Glomerular visceral epithelial cell (primary cell): ENCODE results near the gene RHOT2.

Experiments
- DNase-seq: peaks from one replicate; pipeline ENCODE4 v3.0.0-alpha.2; 2016; ENCODE audit errors: extremely low spot score

Gene RHOT2

DNA sequence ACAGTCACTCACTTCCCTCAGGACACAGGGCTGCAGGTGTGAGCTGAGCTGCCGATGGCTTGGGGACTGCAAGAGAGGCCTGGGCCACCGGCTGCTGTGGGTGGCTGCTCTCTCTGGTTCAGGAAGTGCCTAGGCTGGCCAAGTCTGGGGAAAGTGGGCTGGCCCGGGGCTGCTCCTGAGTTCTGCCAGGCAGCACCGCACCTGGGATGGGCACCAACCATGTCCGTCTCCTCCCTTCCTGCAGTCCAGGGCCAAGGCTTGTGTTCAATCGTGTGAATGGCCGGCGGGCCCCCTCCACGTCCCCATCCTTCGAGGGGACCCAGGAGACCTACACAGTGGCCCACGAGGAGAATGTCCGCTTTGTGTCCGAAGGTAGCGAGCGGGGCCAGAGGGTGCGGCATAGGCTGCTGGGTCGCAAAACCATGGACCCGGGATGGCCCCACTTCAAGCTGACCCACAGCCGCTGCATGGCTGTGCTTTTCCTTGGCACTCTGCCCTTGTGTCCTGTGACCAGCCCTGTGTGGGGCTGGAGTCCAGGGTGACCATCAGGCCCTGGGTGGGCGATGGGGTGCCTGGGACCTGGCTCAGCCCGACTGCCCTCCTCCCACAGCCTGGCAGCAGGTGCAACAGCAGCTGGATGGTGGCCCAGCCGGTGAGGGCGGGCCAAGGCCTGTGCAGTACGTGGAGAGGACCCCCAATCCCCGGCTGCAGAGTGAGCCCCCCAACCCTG lies 20.6 kb upstream of the RHOT2 start:
- DNase-seq: no peak

DNA sequence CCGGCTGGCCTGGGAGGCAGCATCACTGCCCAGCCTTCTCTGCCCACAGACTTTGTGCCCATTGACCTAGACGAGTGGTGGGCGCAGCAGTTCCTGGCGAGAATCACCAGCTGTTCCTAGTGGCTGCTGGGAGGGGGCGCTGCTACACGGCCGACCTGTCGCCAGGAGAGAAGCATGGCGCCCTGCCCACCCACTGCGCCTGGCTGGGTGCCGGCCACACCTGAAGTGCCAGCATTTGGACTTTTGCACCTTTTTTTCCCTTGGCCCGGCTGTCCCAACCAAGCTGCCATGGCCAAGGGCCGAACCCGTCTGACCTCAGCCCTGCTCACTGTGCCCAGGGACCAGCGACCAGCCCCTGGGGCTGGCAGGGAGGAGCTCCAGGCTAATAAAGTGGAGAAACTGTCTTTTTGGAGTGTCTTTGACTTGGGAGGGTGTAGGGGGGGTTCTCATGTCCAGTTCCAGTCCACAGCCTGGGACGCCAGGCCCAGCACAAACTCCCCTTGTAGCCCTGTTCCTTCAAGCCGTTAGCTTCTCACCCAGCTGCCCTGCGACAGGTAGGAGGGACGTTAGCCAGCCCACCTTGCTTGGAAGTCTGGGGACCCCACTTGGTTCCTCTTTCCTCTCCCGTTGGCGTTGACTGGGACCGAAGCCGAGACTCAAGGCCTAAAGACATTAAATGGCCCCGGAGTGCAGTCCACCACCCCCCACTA lies 19.7 kb upstream of the RHOT2 start:
- peak; percentile 53 for DNase-seq

DNA sequence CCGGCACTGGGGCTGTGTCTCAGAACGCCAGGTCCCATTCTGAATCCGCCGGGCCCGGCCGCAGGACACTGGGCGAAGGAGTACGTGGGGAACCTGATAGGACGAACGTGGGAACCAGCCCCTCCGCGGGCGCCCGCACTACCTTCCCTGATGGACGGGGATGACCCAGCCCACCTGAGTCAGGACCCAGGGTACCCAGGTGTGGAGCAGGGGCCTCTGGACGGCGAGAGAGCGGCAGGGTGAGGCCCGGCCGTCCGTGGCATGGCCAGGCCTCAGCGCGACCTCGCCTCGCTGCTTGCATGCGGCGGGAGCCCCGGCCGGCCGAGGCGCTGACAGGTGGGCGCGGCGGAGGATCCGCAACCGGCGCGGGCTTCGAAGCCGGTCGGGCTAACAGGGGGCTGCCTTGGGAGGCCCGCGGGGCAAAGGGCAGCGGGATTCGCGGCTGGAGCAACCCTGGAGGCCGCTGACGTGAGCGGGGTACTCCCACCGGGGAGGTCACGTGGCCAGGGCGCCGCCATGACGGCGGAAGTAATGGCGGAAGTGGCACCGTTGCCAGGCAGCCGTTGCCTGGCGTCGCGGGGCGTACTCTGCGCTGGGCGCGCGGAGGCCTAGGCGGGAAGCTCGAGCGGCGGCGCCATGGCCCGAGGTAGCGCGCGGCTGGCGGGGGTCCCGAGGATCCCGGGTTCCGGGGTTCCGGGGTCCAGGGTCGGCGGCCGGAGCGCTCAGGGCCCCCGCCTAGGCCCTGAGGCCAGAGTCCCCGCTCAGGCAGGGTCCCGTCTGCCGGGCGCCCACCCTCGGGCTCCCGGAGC lies 18.9 kb upstream of the RHOT2 start, which contains the start of gene WDR90:
WDR90 (plus strand) TSS at position 585 of the 809 bp plus-strand sequence; CDS start at position 637, 52 bp downstream.
- DNase-seq: peak; percentile 85

DNA sequence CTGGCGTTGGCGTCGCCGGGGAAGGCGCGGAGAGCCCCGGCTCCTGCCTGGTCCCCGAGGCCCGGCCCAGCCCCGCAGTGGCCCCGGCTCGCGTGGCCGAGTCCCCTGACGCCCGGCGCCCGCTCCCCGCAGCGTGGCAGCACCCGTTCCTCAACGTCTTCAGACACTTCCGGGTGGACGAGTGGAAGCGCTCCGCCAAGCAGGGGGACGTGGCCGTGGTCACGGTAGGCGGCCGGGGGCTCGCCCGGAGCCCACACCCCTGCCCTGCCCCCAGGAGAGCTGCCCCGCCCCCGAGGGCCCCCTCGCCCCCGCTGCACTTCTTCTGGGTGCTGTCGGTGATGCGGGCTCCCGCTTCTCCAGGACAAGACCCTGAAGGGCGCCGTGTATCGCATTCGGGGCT lies 18.3 kb upstream of the RHOT2 start:
- no peak for DNase-seq

DNA sequence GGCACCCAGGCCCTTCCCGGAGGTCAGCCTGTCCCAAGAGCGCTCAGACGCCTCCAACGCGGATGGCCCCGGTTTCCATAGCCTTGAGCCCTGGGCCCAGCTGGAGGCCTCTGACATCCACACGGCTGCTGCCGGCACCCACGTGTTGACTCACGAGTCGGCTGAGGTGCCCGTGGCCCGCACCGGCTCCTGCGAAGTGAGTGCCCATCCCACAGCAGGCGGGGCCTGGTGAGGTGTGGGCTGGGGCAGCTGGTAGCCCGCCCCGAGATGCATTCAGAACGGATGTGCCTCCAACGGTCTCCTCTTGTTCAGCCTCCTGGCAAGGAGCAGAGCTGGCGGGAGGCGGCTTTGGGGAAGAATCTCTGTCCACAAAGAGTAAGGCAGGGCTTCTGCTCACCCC lies 16.1 kb upstream of the RHOT2 start:
- no peak for DNase-seq

DNA sequence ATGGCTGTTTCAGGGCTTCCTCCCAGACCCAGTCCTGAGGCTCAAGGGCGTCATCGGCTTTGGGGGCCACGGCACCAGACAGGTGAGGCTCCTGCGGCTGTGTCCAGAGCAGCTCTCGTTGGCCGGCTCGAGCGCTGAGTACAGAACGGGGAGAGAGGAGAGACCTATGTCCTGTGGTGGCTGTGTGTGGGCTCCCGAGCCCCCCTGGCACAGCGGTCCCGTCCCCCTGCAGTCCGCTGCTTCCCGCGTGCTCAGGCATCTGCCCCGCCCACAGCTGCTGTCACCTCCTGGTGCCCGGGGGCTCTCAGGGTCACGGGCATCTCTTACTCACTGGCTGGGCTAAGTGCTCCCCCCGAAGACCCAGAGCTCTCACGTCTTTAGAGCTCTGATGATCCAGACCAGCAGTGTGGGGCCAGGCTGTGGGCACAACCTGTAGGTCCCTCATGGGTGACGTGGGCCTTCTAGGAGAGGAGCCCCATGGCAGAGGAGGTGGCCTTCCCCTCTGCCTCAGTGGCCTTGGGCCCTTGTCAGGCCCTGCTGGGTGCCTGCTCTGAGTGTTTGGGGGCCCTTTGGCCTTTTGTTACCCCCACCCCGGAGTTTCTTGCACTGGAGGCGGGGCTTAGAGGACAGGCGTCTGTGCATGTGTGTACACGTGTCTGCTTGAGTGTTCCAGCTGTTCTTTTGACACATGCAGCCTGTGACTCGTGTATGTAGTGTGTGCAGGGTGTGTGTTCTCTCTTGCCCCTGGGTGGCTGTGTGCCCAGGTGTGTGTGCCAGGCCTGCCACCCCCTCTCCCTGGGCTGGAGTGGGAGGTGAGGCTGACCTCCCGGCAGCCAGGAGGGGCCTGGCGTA lies 15.3 kb upstream of the RHOT2 start:
- DNase-seq: no peak

DNA sequence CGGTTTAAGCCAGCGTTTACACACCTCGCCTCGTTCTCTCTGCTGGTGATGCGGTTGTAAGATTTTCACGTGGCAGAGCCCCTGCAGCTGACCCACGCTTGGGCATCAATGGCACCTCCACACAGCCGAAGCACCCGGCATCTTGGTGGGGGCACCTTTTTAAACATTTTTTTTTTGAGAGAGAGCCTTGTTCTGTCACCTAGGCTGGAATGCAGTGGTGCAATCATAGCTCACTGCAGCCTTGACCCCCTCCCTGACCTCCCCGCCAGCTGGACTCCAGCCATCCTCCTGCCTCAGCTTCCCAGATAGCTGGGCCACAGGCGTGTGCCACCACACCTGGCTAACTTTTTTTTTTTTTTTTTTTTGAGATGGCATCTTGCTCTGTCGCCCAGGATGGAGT lies 13.9 kb upstream of the RHOT2 start:
- DNase-seq: no peak

DNA sequence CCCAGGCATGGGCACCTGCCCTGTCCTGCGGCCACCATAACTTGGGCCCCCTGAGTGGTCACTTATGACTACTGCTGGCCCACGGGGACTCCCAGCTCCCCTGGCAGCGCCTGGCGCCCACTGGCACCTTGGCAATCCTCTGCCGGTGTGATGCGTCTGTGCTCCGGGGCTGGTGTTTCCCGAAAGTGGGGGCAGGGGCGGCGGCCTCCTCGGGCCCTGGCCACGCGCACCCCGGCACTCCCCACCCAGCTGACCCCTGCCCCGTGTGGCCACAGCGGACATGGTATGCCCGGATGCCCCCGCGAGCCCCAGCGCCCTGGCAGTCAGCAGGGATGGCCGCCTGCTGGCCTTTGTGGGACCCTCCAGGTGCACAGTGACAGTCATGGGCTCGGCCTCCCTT lies 10.4 kb upstream of the RHOT2 start:
- no peak for DNase-seq

DNA sequence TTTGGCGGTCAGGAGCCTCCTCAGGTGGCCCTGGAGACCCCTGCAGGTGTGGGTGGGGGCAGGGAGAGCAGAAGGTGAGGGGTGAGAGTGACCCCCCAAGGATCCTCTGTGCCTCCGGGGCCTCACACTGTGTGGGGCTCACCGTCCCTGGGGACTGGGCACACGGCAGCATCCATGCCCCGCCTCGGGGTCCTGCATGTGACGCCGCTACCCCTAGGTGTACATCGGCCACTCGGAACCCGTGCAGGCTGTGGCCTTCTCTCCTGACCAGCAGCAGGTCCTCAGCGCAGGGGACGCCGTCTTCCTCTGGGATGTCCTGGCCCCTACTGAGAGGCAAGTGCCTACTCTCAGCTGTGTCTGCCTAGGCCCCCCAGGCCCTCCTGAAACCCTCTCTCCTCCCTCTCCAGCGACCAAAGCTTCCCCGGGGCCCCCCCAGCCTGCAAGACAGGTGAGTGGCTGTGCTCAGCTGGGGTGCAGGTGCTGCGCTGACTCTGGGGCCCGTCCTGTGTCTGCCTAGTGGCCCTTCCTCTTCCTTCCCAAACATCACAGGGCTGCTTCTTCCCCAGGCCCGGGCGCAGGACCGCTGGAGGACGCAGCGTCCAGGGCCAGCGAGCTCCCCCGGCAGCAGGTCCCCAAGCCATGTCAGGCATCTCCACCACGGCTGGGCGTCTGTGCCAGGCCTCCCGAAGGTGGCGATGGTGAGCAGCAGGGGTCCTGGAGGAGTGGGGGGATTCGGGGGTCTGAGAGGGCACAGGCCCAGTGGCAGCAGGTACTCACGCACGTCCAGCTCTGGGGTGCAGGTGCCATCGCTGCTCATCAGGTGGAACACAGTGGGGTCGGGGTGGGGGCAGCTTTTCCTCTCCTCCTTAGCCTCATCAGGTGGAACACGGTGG lies 9.0 kb upstream of the RHOT2 start:
- no peak for DNase-seq

DNA sequence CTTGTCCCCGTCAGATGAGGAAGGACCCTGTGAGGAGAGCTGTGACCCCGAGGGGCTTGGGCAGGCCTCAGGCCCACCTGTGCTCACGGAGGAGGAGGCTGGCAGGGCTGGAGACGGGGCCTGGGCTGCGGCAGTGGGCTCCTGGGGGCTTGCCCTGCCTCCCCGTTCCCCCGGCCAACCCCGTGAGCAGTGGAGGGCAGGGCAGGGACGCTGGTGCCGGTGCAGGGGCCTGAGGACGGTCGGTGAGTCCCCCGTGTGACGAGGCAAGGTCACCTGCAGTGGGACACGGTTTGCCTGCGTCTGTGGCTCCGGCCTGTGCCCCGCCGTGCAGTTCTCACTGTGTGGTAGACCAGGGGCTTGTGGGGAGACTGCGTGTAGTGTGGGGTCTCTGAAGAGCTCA lies 8.3 kb upstream of the RHOT2 start:
- no peak for DNase-seq

DNA sequence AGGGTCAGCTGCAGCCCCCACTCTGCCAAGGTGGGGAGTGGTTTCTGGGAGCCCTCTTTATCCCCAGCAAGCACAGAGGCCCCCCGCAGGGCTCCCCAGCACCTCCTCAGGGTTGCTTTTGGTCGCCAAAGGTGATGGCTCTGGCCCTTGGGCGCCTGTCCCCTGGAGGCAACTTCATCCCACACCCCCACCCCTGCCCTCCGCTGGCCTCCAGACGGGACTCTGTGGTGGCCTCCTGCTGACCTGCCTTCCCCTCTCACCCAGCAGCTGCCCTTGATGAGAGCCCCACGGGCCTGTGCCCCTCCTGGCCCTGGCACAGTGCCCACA lies 7.8 kb upstream of the RHOT2 start:
- DNase-seq: no peak

DNA sequence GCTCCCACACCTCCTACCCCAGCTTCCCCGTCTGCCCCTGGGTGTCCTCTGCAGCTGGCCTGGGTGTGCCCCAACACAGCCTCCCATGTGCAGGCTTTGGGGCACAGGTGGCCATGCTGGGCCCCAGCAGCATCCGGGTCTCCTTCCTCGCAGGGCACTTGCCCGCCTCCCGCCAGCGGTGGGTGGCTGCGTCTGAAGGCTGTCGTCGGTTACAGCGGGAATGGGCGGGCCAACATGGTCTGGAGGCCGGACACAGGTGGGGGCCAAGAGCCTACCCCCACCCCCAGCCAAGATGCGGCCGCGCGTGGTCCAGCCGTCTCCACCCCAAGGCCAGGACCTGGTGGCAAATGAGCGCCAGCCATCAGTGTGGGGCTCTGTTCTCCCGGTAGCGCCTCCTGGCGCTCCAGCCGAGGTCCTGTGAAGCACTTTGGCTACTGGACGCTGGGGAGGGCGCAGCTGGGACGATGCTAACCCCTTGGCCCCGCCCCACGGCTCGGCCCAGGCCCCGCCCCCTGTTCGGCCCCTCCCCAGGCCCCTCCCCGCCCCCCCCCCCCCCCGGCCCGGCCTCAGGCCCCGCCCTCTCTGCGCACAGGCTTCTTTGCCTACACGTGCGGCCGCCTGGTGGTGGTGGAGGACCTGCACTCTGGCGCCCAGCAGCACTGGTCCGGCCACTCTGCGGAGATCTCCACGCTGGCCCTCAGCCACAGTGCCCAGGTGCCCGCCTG lies 7.3 kb upstream of the RHOT2 start:
- peak; percentile 56 for DNase-seq

DNA sequence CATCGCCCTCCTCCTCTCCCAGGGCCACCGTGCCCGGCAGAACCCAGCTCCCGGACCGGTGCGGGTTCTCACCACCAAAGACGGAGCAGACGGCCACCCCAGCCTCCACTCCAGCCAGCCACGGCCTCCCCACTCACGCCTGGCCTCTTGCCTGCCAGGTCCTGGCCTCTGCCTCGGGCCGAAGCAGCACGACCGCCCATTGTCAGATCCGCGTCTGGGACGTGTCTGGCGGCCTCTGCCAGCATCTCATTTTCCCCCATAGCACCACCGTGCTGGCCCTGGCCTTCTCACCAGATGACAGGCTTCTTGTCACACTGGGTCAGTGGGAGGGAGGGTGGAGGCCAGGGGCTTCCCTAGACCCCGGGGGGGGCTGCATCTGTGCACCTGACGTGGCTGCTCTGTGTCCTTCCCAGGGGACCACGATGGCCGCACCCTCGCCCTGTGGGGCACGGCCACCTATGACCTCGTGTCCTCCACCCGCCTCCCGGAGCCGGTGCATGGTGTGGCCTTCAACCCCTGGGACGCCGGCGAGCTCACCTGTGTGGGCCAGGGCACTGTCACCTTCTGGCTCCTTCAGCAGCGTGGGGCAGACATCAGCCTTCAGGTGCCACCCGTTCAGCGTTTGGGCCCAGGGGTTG lies 6.6 kb upstream of the RHOT2 start:
- no peak for DNase-seq

DNA sequence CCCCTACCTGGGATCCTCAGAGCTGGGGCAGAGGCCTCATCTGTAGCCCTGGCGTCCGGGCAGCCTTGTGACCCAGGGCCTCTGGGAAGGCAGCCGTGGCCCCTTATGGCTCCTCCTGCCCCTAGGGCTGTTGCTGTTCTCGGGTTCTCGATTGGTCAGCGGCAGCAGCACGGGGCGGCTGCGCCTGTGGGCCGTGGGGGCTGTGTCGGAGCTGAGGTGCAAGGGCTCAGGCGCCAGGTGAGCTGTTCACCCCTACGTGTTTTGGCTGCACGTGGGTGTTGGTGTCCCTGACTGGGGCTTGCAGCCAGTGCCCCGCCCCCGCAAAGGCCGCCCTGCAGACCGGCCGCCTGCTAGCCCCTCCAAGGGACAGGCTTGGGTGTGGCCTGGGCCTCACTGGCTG lies 5.8 kb upstream of the RHOT2 start:
- no peak for DNase-seq

DNA sequence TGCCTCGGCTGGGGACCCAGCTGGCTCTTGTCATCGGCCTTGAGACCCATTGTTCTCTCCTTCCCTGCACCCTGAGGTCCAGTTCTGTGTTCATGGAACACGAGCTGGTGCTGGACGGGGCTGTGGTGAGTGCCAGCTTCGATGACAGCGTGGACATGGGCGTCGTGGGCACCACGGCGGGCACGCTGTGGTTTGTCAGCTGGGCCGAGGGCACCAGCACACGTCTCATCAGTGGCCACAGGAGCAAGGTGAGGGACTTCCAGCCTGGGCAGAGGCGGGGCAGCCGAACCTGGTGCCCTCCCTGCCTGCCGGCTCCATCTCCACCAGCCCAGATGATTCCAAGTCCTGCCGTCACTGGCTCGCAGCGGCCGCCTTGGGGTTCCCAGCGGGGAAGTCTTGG lies 5.3 kb upstream of the RHOT2 start:
- no peak for DNase-seq

DNA sequence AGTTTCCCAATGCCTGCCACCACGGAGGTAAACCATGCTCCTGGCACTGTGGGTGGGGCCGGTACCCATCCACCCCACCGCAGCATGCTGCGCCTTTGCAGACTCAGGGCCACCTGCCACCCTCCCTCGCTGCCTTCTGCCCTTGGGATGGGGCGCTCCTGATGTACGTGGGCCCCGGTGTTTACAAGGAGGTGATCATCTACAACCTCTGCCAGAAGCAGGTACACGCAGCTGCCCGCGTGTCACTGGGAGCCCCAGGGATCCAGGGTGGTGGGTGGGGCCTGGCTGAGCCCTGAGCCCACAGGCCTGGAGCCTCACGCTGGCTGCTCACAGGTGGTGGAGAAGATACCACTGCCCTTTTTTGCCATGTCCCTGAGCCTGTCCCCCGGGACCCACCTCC lies 1.4 kb upstream of the RHOT2 start:
- DNase-seq: no peak

DNA sequence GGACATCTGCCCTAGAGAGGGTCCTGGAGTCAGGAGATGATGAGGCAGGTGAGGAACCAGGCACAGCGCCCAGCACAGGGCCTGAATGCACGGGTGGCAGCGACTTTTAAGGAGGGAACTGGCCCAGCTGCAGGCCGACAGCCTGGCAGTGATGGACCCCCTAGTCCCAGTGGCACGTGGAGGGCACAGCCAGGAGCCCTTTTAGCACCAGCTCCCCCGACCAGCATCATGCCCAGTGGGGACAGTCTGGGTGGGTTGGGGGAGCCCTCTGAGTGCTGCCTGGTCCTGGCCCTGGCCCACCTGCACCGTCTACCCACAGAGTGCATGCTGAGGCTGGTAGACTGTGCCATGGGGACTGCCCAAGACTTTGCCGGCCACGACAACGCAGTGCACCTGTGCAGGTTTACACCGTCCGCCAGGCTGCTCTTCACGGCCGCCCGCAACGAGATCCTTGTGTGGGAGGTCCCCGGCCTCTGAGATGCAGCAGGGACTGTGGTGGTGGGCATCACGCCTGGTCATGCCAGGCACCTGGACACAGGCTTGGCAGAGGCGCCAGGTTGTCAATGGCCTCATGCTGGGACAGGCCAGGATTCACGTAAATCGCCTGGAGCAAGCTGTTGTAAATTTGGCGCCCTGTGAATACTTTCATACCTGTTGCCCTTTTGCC lies 686 bp upstream of the RHOT2 start:
- no peak for DNase-seq

DNA sequence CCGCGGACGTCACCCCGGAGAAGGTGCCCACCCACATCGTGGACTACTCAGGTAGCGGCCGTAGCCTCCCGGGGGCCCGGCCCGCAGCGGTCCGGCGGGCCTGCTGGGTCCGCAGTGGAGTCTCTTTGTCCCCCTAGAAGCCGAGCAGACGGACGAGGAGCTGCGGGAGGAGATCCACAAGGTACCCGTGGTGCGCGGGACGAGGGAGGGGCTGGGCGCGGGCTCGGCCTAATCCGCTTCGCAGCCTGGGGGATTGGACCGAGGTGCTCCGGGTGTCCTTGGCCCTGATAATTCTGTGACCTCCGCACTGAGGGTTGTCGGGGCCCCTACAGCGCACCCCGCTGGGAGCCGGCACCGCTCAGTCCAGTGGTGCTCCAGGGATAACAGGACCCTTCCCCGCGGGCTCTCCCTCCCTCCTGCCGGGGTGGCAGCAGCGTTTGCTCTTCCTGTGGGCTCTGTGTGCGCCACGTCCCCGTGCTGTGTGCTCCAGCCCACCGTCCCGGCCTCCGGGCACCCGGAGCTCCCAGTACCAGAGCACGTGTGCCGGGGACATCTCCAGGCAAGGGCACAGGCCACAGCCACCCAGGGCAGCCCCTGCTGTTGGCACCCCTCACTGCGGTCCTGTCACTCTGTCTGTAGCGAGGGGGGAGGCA lies 713 bp downstream of the RHOT2 start:
- no peak for DNase-seq

DNA sequence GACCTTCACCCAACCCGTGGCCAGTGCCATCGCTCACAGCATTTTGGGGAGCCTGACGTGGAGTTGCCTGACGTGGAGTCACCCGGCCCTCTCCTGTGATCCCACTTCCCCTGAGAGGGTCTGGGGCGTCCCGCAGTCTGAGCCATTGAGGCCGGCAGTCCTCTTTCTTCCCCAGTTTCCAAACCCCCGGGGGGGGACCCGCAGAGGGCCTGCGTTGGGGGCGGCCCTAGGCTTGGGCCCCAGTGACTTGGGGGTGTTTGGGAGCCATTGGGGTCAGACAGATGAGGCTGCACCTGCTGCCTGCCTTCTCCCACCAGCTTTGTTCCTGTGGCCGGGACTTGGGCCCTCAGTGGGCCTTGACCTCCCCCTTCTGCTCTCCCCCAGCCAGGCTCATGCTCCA lies 1.7 kb downstream of the RHOT2 start:
- DNase-seq: no peak
